Embryonic facial prominence (tissue), 1 donor: ENCODE results near the gene KRT77.
"Not testable (repeated sequence)": the region's sequence is repeated elsewhere in the genome, so short reads cannot be mapped to it uniquely, and the experiment has no call there.

Experiments
- DNase-seq: peaks from one replicate; pipeline ENCODE4 v3.0.0-alpha.2; 2016; ENCODE audit errors: extremely low spot score

Gene KRT77

GRCh38 chr12:52676163-52676562 is 27.2 kb downstream of the KRT77 start:
- no peak for DNase-seq

GRCh38 chr12:52675301-52675701 is 28.0 kb downstream of the KRT77 start:
- DNase-seq, result no peak

GRCh38 chr12:52674433-52674775 is 28.9 kb downstream of the KRT77 start:
- no peak for DNase-seq

- DNase-seq, result no peak
Observed at GRCh38 chr12:52673713-52674432, 29.5 kb downstream of the KRT77 start.

GRCh38 chr12:52673217-52673616 is 30.1 kb downstream of the KRT77 start:
- no peak for DNase-seq

GRCh38 chr12:52672321-52672933 is 30.9 kb downstream of the KRT77 start:
- DNase-seq, result no peak

- no peak for DNase-seq
Observed at GRCh38 chr12:52670961-52671360, 32.4 kb downstream of the KRT77 start.

- DNase-seq, result no peak
Observed at GRCh38 chr12:52670506-52670905, 32.8 kb downstream of the KRT77 start.

GRCh38 chr12:52669941-52670340 is 33.4 kb downstream of the KRT77 start:
- DNase-seq, result not testable (repeated sequence)

- no peak for DNase-seq
Observed at GRCh38 chr12:52669426-52669825, 33.9 kb downstream of the KRT77 start.

GRCh38 chr12:52667931-52668330 is 35.4 kb downstream of the KRT77 start:
- no peak for DNase-seq

- DNase-seq, result no peak
Observed at GRCh38 chr12:52667509-52667908, 35.8 kb downstream of the KRT77 start.

GRCh38 chr12:52666471-52666870 is 36.9 kb downstream of the KRT77 start:
- DNase-seq, result no peak

- no peak for DNase-seq
Observed at GRCh38 chr12:52663420-52663819, 39.9 kb downstream of the KRT77 start.

- DNase-seq, result no peak
Observed at GRCh38 chr12:52662918-52663229, 40.5 kb downstream of the KRT77 start.

- no peak for DNase-seq
Observed at GRCh38 chr12:52662093-52662917, 41.0 kb downstream of the KRT77 start.

- no peak for DNase-seq
Observed at GRCh38 chr12:52661668-52662067, 41.7 kb downstream of the KRT77 start.

GRCh38 chr12:52660934-52661499 is 42.3 kb downstream of the KRT77 start:
- DNase-seq, result no peak

GRCh38 chr12:52659951-52660350 is 43.4 kb downstream of the KRT77 start:
- no peak for DNase-seq

- no peak for DNase-seq
Observed at GRCh38 chr12:52659395-52659794, 43.9 kb downstream of the KRT77 start.

- DNase-seq, result no peak
Observed at GRCh38 chr12:52658196-52658595, 45.1 kb downstream of the KRT77 start.

- no peak for DNase-seq
Observed at GRCh38 chr12:52657250-52657902, 45.9 kb downstream of the KRT77 start.
